GM19240 (cell line): ENCODE results near the gene CD70.
"Not testable (repeated sequence)": the region's sequence is repeated elsewhere in the genome, so short reads cannot be mapped to it uniquely, and the experiment has no call there.

Source experiments
- DNase-seq: peaks from one replicate; pipeline ENCODE4 v3.0.0; 2011; ENCODE audit warnings: low spot score; ENCODE audit not compliant: insufficient read length

Gene CD70

DNA sequence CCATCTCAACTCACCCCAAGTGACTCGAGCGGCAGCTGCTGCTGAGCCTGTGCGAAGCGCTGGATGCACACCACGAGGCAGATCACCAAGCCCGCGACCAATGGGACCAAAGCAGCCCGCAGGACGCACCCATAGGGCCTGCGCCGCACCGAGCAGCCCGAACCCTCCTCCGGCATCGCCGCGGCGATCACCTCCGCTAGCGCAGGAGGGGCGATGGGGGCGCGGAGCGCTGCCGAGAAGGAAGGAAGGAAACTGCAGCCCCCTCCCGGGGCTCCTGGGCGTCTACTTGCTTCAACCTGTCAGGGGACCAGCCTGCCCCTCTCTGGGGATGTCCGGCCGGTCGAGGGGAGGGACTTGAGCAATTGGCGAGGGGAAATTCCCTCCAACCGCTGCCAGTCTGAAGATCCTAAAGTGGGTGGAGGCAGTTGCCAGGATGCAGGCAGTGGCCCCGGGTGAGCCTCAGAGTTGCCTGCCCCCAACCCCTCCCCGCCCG, at the start of gene CD70:
Gene CD70 (minus strand): TSS at position 324 of the 493 bp plus-strand sequence. CDS start 148 bp downstream, at position 176.
- no peak for DNase-seq

DNA sequence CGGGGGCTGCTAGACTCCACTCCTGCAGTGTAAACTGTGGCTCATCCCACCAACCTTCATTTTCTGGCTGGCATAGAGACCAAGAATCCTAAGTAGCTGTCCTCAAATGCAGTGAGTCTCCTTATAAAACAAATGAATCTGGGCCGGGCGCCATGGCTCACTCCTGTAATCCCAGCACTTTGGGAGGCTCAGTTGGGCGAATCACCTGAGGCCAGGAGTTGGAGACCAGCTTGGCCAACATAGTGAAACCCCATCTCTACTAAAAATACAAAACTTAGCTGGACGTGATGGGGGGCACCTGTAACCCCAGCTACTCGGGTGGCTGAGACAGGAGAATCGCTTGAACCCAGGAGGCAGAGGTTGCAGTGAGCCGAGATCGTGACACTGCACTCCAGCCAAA, 49.4 kb upstream of the CD70 start:
- DNase-seq, result not testable (repeated sequence)

- DNase-seq, result no peak
These were observed 48.5 kb upstream of the CD70 start for GRCh38 chr19:6639439-6639838.

DNA sequence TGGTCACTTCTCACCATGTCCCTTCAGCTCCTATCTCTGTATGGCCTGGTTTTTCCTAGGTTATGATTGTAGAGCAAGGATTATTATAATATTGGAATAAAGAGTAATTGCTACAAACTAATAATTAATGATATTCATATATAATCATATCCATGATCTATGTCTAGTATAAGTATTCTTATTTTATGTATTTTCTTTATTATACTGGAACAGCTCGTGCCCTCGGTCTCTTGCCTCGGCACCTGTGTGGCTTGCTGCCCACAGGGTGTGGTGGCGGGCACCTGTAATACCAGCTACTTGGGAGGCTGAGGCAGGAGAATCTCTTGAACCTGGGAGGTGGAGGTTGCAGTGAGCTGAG, 42.5 kb upstream of the CD70 start:
- DNase-seq, result not testable (repeated sequence)

DNA sequence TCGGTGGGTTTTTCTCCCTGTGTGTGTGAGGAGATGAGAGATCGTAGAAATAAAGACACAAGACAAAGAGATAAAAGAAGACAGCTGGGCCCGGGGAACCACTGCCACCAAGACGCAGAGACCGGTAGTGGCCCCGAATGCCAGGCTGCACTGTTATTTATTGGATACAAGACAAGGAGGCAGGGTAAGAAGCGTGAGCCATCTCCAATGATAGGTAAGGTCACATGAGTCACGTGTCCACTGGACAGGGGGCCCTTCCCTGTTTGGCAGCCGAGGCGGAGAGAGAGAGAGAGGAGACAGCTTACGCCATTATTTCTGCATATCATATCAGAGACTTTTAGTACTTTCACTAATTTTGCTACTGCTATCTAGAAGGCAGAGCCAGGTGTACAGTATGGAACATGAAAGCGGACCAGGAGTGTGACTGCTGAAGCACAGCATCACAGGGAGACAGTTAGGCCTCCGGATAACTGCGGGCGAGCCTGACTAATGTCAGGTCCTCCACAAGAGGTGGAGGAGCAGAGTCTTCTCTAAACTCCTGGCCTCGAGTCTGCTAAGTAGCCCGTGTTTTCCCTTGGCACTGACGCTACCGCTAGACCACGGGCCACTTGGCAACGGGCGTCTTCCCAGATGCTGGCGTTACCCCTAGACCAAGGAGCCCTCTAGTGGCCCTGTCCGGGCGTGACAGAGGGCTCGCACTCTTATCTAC, 42.0 kb upstream of the CD70 start:
- not testable (repeated sequence) for DNase-seq

- DNase-seq, result no peak
These were observed 41.2 kb upstream of the CD70 start for GRCh38 chr19:6632002-6632621.

DNA sequence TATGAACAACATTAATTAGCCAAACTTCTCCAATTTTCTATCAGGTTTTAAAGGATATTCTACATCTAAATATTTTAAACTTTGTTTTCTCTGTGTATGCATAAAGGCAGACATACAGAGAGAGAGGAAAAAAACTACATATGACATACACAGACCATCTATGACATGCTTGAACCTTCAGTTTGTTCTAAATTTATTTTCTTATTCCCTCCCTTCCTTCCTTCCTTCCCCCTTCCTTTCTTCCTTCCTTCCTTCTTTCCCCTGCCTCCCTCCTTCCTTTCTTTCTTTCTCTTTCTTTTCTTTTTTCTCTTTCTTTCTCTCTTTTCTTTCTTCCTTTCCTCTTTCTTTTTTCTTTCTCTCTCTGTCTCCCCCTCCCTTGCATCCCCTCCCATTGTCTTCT, 35.8 kb upstream of the CD70 start:
- DNase-seq, result no peak

GRCh38 chr19:6617374-6617773, 26.4 kb upstream of the CD70 start:
- no peak for DNase-seq

GRCh38 chr19:6616011-6616410, 25.1 kb upstream of the CD70 start:
- DNase-seq, result no peak

GRCh38 chr19:6613711-6614110, 22.8 kb upstream of the CD70 start:
- DNase-seq, result no peak

DNA sequence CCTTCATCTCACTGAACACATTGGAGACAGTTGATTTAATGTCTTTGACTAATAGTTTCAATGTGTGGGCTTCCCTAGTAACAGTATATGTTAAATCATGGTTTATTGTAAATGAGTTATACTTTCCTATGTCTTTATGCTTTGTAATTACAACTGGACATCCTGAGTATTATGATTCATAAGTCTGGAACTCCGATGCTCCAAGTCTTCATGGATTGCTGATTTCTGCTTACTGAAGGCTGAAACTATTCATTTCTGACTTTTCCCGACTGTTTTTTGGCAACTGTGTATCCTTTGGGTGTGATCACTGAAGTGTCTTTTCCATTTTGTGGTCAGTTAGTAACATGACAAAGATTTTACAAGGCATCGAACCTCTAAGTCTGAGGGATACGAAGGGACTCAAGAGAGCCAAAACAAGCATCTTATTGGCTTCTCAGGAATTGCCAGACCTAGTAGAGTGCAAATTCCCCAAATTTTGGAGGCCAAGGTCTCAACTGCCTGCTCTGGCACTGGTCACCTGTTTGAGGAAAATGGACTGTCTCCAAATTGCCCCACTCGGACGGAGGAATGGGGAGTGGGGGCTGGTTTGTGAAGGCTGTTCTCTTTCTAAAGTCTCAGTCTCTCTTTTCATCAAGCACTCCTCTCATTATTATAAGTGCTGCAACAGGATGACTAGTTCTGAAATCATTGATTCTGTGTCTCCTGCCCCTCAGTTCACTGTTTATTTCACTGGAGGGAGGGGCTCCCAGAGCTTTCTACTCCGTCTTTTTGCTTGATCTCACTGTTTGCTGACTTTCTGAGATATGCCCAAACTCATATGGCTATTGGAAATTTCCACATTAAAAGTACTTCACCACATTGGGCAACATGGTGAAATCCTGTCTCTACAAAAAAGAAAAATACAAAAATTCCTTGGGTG, 20.2 kb upstream of the CD70 start:
- DNase-seq, result no peak

- no peak for DNase-seq
These were observed 18.0 kb upstream of the CD70 start for GRCh38 chr19:6608940-6609339.

DNA sequence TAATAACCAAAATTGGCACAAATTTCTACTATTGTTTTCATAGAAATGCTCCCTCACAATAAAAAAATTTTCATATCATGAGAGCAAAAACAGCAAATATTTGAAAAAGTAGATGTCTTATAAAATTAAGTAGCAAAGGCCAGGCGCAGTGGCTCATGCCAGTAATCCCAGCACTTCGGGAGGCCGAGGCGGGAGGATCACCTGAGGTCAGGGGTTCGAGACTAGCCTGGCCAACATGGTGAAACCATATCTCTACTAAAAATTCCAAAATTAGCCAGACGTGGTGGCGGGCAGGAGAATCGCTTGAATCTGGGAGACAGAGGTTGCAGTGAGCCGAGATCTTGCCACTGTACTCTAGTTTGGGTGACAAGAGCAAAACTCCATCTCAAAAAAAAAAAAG, 17.2 kb upstream of the CD70 start:
- DNase-seq, result not testable (repeated sequence)

DNA sequence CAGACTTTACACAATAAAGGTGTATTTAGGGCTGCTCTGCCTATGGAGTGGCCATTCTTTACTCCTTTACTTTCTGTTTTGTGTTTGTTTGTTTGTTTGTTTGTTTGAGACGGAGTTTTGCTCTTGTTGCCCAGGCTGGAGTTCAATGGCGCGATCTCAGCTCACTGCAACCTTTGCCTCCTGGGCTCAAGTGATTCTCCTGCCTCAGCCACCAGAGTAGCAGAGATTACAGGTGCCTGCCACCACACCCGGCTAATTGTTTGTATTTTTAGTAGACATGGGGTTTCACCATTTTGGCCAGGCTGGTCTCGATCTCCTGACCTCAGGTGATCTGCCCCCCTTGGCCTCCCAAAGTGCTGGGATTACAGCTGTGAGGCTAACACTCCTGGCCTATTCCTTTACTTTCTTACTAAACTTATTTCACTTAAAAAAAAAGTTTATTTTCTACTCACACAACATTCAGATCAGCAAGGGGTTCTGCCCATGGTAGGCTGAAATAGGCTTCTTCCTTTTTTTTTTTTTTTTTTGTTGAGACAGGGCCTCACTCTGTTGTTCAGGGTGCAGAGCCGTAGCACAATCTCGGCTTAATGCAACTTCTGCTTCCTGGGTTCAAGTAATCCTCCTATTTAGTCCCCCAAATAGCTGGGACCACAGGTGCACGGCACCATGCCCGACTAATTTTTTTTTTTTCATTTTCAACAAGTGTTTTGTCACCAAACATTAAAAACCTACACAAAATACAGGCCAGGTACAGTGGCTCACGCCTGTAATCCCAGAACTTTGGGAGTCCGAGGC, 15.5 kb upstream of the CD70 start:
- not testable (repeated sequence) for DNase-seq

GRCh38 chr19:6604906-6605305, 14.0 kb upstream of the CD70 start:
- no peak for DNase-seq

DNA sequence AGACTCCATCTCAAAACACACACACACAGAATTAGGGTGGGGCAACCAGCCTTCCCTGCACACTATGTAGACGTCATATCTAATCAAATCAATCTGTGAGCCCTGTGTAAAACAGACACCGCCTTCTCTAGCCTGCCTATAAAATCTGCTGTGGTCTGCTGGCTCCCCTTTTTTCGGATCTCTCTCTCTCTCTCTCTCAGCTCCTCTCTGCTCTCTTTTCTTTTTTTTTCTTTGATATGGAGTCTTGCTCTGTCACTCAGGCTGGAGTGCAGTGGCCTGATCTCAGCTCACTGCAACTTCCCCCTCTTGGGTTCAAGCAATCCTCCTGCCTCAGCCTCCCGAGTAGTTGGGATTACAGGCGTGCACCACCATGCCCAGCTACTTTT, 11.8 kb upstream of the CD70 start:
- DNase-seq, result no peak

DNA sequence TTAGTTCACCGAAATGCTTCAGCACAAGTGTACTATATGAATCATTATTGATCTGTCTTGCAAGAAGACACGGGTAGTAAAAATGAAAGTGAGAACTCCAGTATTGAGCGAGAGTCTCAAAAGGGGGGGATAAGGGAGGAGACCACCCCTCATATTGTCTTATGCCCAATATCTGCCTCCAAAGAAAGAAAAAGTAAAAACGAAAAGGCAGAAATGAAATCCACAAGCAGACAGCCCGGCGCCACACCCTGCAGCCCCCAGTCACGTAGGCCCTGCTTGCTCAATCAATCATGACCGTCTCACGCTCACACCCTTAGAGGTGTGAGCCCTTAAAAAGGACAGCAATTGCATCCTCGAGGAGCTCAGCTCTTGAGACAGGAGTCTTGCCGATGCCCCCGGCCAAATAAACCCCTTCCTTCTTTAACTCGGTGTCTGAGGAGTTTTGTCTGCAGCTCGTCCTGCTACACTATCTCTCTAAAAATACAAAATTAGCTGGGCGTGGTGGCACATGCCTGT, 10.6 kb upstream of the CD70 start:
- not testable (repeated sequence) for DNase-seq

- not testable (repeated sequence) for DNase-seq
These were observed 10.1 kb upstream of the CD70 start for GRCh38 chr19:6600951-6601536.

GRCh38 chr19:6599866-6600454, 9.0 kb upstream of the CD70 start:
- no peak for DNase-seq

DNA sequence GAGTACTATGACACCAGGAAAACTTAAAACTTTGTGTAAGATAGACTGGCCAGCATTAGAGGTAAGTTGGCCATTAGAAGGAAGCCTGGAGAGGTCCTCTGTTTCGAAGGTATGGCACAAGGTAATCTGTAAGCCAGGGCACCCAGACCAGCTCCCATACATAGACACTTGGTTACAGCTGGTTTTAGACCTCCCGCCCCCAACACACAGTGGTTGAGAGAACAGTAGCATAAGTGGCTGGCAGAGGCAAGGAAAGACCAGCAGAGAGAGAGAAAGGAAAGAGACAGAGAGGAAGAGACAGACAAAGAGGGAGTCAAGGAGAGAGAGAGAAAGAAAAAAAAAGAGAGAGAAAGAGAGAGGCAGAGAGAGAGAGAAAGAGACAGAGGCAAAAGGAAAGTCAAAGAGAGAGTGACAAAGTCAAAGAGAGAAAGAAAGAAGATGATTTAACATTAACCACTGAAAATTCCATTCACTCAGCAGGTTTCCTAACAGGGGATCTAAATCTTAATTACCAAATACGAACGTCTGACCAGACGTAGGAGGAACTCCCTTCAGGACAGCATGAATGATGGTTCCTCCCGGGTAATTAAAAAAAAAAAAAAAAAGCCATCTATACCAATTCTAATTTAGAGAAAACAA, 7.4 kb upstream of the CD70 start:
- not testable (repeated sequence) for DNase-seq
